ENCODE data around the gene TAMALIN.
A peak's percentile ranks its signal among the peaks of the same experiment; 100 is the strongest.

Gene TAMALIN

DNA sequence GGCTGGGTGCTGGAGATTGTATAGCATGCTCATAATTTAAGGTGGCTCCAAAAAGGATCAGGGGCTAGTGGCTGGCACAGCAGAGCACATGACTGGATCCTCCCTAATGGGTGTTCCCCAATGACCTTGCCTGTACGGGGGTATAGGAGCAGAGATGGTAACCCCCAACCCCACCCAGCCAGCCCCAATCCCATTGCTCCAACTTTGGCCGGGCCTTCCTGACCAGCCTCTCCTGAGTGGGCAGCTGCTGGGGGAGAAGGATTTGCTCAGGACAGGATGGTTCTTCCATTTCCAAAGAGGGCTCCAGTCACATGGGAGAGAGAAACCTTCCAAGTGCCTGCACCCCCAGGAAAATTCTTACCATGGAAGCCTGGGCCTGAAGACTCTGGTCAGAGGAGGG lies 29.2 kb downstream of the TAMALIN start:
- H3K4me3 ChIP-seq (ENCODE audit: low read depth, low read length) = no peak overlapping the region
- DNase-seq (ENCODE audit: low read depth) = no peak
- TF ChIP-seq, protein P1, sequence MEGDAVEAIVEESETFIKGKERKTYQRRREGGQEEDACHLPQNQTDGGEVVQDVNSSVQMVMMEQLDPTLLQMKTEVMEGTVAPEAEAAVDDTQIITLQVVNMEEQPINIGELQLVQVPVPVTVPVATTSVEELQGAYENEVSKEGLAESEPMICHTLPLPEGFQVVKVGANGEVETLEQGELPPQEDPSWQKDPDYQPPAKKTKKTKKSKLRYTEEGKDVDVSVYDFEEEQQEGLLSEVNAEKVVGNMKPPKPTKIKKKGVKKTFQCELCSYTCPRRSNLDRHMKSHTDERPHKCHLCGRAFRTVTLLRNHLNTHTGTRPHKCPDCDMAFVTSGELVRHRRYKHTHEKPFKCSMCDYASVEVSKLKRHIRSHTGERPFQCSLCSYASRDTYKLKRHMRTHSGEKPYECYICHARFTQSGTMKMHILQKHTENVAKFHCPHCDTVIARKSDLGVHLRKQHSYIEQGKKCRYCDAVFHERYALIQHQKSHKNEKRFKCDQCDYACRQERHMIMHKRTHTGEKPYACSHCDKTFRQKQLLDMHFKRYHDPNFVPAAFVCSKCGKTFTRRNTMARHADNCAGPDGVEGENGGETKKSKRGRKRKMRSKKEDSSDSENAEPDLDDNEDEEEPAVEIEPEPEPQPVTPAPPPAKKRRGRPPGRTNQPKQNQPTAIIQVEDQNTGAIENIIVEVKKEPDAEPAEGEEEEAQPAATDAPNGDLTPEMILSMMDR (IDR thresholded peaks at IDR 0.05; ENCODE audit: insufficient read depth, low read depth, low read length, missing control alignments) = no peak

DNA sequence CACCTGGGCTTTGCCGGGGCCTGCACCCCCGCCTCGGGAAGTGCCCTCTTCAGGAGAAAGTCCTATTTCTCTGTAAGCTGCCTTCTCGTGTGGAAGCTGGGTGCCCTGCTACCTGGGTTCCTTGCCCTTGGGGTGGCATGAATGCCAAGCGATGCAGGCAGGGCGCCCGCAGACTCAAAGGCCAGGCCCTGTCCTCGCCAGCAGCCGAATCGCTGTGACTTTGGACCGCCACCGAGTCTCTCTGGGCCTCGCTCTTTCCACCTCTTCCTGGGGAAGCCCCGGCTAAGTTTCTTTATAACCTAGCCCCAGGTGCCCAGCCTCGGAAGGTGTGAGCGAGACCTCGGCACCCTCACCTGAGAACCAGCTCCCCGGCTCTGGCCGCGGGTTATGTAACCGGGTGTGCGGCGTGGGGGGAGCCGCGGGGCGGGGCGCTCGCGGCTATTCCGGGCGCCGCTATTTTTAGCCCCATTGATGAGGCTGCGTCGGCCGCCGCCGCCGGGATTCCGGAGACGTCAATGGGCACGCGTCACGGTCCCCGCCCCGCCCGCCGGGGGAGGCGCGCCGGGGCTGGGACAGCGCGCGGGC lies 29.9 kb downstream of the TAMALIN start:
- H3K4me3 ChIP-seq (ENCODE audit: low read depth, low read length) = peak overlapping the region; percentile 63
- TF ChIP-seq, protein P1 (IDR thresholded peaks at IDR 0.05; ENCODE audit: insufficient read depth, low read depth, low read length, missing control alignments) = no peak
- DNase-seq (ENCODE audit: low read depth) = peak; percentile 69

DNA sequence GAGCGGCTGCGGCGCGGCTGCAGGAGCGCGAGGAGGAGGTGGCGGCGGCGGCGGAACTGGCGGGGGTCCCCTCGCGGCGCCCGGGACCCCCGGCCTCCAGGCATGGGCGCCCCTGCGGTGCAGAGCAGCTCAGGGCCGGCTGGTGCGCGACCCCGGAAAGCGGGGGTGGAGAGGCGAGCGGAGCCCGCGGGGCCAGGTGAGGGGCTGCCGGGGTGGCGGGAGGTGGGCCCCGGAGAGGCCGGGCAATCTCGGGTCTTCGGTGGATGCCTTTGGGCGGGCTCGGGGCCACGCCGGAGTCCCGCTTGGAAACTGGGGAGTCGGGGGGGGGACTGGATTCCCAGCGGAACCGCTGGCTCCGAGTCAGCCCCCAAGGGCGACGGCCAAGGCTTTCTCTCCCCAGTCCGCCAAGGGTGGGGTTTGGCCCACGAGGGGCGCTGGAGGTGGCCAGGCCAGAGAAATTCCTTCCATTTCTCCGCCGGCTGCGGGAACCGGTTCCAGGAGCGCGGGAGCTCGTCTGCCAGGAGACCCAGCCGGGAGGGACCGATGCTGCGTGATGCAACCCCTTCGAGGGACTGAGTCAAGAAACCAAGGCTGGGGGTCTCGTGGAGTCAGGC lies 30.6 kb downstream of the TAMALIN start:
- TF ChIP-seq, protein P1 (IDR thresholded peaks at IDR 0.05; ENCODE audit: insufficient read depth, low read depth, low read length, missing control alignments) = no peak
- peak overlapping the region; percentile 46 for H3K4me3 ChIP-seq (ENCODE audit: low read depth, low read length)
- no peak for DNase-seq (ENCODE audit: low read depth)

DNA sequence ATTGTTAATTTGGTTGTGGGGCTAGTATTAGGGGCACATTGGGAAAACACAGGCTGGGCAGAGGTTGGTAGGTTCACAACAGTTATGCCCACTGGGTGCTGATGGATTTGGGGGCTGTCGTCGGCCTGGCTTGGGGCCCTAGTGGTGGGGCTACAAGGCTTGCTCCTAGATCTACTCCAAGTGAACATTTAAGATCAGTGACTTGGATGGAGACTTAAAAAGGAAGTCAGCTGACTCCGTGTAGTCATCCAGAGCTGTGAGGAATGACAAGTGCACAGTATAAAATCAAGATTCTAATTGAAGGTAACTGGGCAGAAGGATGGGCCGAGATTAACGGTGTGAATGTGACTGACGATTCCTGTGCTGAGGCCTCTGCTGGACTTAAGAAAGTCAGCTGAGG lies 31.7 kb downstream of the TAMALIN start:
- no peak for DNase-seq (ENCODE audit: low read depth)
- TF ChIP-seq, protein P1 (IDR thresholded peaks at IDR 0.05; ENCODE audit: insufficient read depth, low read depth, low read length, missing control alignments) = no peak
- no peak overlapping the region for H3K4me3 ChIP-seq (ENCODE audit: low read depth, low read length)

DNA sequence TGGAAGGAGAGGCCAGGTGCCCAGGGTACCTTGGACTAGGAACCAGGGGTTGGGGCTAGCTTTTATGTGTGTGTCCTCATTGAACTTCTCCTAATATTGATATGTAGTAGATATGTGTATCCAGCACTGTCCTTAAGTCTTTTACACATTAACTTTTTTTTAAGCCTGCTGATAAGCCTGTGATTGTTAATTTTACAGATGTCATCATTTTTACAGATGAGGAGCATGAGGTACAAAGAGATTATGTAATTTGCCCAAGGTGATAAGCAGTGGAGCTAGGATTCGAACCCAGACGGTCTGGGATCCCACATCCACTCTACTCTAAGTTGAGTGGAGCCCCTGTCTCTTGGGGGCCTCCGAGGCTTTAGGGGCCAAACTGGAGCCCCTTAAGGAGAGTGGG lies 34.3 kb downstream of the TAMALIN start:
- DNase-seq (ENCODE audit: low read depth) = no peak
- TF ChIP-seq, protein P1 (IDR thresholded peaks at IDR 0.05; ENCODE audit: insufficient read depth, low read depth, low read length, missing control alignments) = no peak
- no peak overlapping the region for H3K4me3 ChIP-seq (ENCODE audit: low read depth, low read length)

DNA sequence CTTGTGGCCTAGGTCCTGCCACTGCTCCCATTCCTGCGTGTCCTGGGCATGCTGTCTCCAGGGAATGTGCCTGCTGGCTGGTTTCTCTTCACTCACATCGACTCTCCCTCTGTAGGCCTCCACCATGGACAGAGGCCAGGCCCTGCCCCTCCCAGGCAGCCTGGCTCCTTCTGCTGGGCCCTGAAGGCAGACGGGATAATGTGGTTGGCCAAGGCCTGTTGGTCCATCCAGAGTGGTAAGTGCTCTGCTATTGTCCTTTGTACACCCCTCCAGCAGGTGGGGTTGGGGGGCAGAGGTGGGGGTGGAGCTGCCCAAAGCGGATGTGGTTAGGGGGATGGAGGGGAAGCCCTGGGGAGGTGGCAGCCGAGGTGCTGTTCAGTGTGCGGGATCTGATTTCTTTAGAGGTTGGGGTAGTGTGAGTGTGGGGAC lies 35.0 kb downstream of the TAMALIN start:
- TF ChIP-seq, protein P1 (IDR thresholded peaks at IDR 0.05; ENCODE audit: insufficient read depth, low read depth, low read length, missing control alignments) = peak; percentile 16
- no peak overlapping the region for H3K4me3 ChIP-seq (ENCODE audit: low read depth, low read length)
- peak; percentile 60 for DNase-seq (ENCODE audit: low read depth)

All from GM12865 (cell line).